GM19438 (cell line): Measurements from ENCODE around the gene TNNT1.
"Not testable (repeated sequence)": the region's sequence is repeated elsewhere in the genome, so short reads cannot be mapped to it uniquely, and the experiment has no call there.

Experiments used
- ATAC-seq: cut with Tn5 transposase; IDR thresholded peaks from one replicate; pipeline ENCODE4 v1.9.1; 2021; ENCODE audit warnings: low read depth; ENCODE audit not compliant: unreplicated experiment

The TNNT1 gene

GRCh38 chr19:55112777-55113569 lies 36.0 kb downstream of the TNNT1 start:
- ATAC-seq, result no peak

GRCh38 chr19:55112246-55112776 lies 36.7 kb downstream of the TNNT1 start:
- ATAC-seq, result no peak

- ATAC-seq, result no peak
Observed at GRCh38 chr19:55111238-55111831, 37.7 kb downstream of the TNNT1 start.

GRCh38 chr19:55109527-55110291 lies 39.3 kb downstream of the TNNT1 start:
- no peak for ATAC-seq

- not testable (repeated sequence) for ATAC-seq
Observed at GRCh38 chr19:55107252-55107651, 41.8 kb downstream of the TNNT1 start.

GRCh38 chr19:55106591-55106990 lies 42.4 kb downstream of the TNNT1 start:
- no peak for ATAC-seq

- ATAC-seq, result no peak
Observed at GRCh38 chr19:55105237-55105636, 43.8 kb downstream of the TNNT1 start.

GRCh38 chr19:55103190-55103589 lies 45.8 kb downstream of the TNNT1 start:
- ATAC-seq, result no peak

GRCh38 chr19:55101261-55101660 lies 47.7 kb downstream of the TNNT1 start:
- no peak for ATAC-seq

GRCh38 chr19:55099557-55100506 lies 49.2 kb downstream of the TNNT1 start:
- ATAC-seq, result no peak

- ATAC-seq, result no peak
Observed at GRCh38 chr19:55098716-55099556, 50.1 kb downstream of the TNNT1 start.

GRCh38 chr19:55097864-55098715 lies 50.9 kb downstream of the TNNT1 start:
- no peak for ATAC-seq

GRCh38 chr19:55096061-55096701 lies 52.8 kb downstream of the TNNT1 start:
- no peak for ATAC-seq

- ATAC-seq, result no peak
Observed at GRCh38 chr19:55095260-55096060, 53.5 kb downstream of the TNNT1 start.

GRCh38 chr19:55094456-55095259 lies 54.3 kb downstream of the TNNT1 start:
- no peak for ATAC-seq
